SU-DHL-6 (cell line): ENCODE data around the gene TBC1D19.

Experiments
- H2AFZ ChIP-seq: fragments of 200-600 bp; sonication (generic); 2 replicates; pipeline ENCODE4 v1.6.1; 2014; ENCODE audit warnings: low read depth, mild to moderate bottlenecking, moderate library complexity, mixed read lengths, antibody characterized with exemption, low read length; ENCODE audit not compliant: severe bottlenecking
- H3F3A ChIP-seq: fragments of 200-600 bp; shearing (Covaris generic); 2 replicates; pipeline ENCODE4 v1.6.0; 2016; ENCODE audit warnings: antibody characterized with exemption, mild to moderate bottlenecking; ENCODE audit not compliant: insufficient read depth
- H3K27ac ChIP-seq: fragments of 200-600 bp; sonication (generic); 2 replicates; pipeline ENCODE4 v1.5.1; 2016; ENCODE audit warnings: low read depth, mild to moderate bottlenecking, low read length, moderate library complexity, mixed read lengths
- H3K27me3 ChIP-seq: fragments of 200-600 bp; sonication (generic), shearing (Covaris generic); 2 replicates; pipeline ENCODE4 v1.6.0; 2014; ENCODE audit warnings: mild to moderate bottlenecking, low read length
- H3K36me3 ChIP-seq: fragments of 200-600 bp; sonication (generic); 2 replicates; pipeline ENCODE4 v1.6.1; 2014; ENCODE audit warnings: mild to moderate bottlenecking, low read length, mixed read lengths
- H3K4me2 ChIP-seq: fragments of 300-600, 200-600 bp; shearing (Covaris generic), sonication (generic); 2 replicates; pipeline ENCODE4 v1.6.0; 2014; ENCODE audit warnings: low read length, low read depth, mild to moderate bottlenecking; ENCODE audit not compliant: poor library complexity, severe bottlenecking
- H3K4me3 ChIP-seq: fragments of 200-600 bp; sonication (generic); 2 replicates; pipeline ENCODE4 v1.5.1; 2014; ENCODE audit warnings: antibody characterized with exemption, low read length, mild to moderate bottlenecking, mixed read lengths; ENCODE audit not compliant: insufficient read depth, poor library complexity, severe bottlenecking
- H3K79me2 ChIP-seq: fragments of 200-600 bp; sonication (generic); 2 replicates; pipeline ENCODE4 v1.6.1; 2014; ENCODE audit warnings: mild to moderate bottlenecking, low read length, moderate library complexity; ENCODE audit not compliant: insufficient read depth
- H3K9ac ChIP-seq: fragments of 200-600 bp; sonication (generic); 2 replicates; pipeline ENCODE4 v1.7.0; 2014; ENCODE audit warnings: mild to moderate bottlenecking, low read length
- H3K9me2 ChIP-seq: fragments of 200-600 bp; sonication (generic); replicated peaks from 2 replicates; pipeline ENCODE4 v1.6.1; 2014; ENCODE audit warnings: low read length; ENCODE audit not compliant: insufficient read depth
- H3K9me3 ChIP-seq: fragments of 200-600 bp; sonication (generic); 2 replicates; pipeline ENCODE4 v1.6.1; 2014; ENCODE audit warnings: low read length, mixed read lengths; ENCODE audit not compliant: insufficient read depth
- H4K20me1 ChIP-seq: fragments of 200-600 bp; sonication (generic); 2 replicates; pipeline ENCODE4 v1.6.1; 2014; ENCODE audit warnings: low read depth, mild to moderate bottlenecking, antibody characterized with exemption, low read length, moderate library complexity, mixed read lengths
- EZH2phosphoT487 ChIP-seq: fragments of 200-600 bp; sonication (generic), shearing (Covaris generic); conservative IDR thresholded peaks from 2 replicates; pipeline ENCODE4 v1.6.1; 2018; ENCODE audit warnings: mild to moderate bottlenecking, antibody characterized with exemption, low read length, moderate library complexity, mixed read lengths
- TF ChIP-seq, protein P1 (sequence below): fragments of 200-600 bp; sonication (generic); IDR thresholded peaks from one replicate; pipeline ENCODE4 v1.5.1; 2017; ENCODE audit warnings: antibody characterized with exemption, mild to moderate bottlenecking, low read length, moderate library complexity; ENCODE audit not compliant: insufficient read depth, poor library complexity, severe bottlenecking

TBC1D19 gene

GRCh38 chr4:26701786-26702227 lies 117.9 kb downstream of the TBC1D19 start:
- Histone ChIP-seq H3K4me2 (no peak overlapping the region), H3K9me3 (no peaks in the 10 kb centered on the region), H3K36me3 (no peaks in the 10 kb centered on the region), H3K27me3 (no peaks in the 10 kb centered on the region), H3F3A (no peaks in the 10 kb centered on the region), H3K9ac (no peak overlapping the region), H4K20me1 (no peaks in the 10 kb centered on the region), H2AFZ (no peak overlapping the region), H3K79me2 (no peaks in the 10 kb centered on the region), H3K9me2 (no peaks in the 10 kb centered on the region), H3K27ac (no peak overlapping the region), H3K4me3 (no peak overlapping the region)
- no peak for TF ChIP-seq EZH2phosphoT487
- TF ChIP-seq, protein P1, sequence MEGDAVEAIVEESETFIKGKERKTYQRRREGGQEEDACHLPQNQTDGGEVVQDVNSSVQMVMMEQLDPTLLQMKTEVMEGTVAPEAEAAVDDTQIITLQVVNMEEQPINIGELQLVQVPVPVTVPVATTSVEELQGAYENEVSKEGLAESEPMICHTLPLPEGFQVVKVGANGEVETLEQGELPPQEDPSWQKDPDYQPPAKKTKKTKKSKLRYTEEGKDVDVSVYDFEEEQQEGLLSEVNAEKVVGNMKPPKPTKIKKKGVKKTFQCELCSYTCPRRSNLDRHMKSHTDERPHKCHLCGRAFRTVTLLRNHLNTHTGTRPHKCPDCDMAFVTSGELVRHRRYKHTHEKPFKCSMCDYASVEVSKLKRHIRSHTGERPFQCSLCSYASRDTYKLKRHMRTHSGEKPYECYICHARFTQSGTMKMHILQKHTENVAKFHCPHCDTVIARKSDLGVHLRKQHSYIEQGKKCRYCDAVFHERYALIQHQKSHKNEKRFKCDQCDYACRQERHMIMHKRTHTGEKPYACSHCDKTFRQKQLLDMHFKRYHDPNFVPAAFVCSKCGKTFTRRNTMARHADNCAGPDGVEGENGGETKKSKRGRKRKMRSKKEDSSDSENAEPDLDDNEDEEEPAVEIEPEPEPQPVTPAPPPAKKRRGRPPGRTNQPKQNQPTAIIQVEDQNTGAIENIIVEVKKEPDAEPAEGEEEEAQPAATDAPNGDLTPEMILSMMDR: no peak

DNA sequence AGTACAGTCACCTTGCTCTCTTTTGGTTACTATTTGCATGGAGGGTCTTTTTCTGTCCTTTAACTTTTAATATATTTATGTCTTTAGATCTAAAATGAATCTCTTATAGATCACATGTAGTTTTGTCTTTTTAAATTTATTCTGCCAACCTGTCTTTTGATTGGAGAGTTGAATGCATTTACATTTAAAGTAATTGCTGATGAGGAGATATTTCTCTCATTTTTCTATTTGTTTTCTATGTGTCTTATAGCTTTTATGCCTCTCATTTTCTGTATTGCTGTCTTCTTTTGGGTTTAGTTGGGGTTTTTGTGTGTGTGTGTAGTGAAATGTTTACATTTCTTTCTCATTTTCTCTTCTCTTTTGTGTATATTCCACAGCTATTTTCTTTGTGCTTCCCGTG lies 123.5 kb downstream of the TBC1D19 start:
- Histone ChIP-seq H3K4me3 (no peak overlapping the region), H3K9ac (no peak overlapping the region), H3K4me2 (no peak overlapping the region), H3K36me3 (0 out of 2 replicates have a peak, but pooled peaks cover 3% of the 10 kb centered on the region), H3K9me3 (no peaks in the 10 kb centered on the region), H3F3A (no peaks in the 10 kb centered on the region), H3K27ac (no peak overlapping the region), H2AFZ (no peak overlapping the region), H4K20me1 (no peaks in the 10 kb centered on the region), H3K79me2 (no peaks in the 10 kb centered on the region), H3K9me2 (no peaks in the 10 kb centered on the region), H3K27me3 (no peaks in the 10 kb centered on the region)
- TF ChIP-seq, protein P1: no peak

GRCh38 chr4:26709246-26709645 lies 125.4 kb downstream of the TBC1D19 start:
- H2AFZ ChIP-seq: no peak overlapping the region
- H3K27ac ChIP-seq: no peak overlapping the region
- no peak for TF ChIP-seq EZH2phosphoT487
- TF ChIP-seq, protein P1: no peak
- no peaks in the 10 kb centered on the region for H3F3A ChIP-seq
- no peaks in the 10 kb centered on the region for H4K20me1 ChIP-seq
- no peak overlapping the region for H3K4me3 ChIP-seq
- 0 out of 2 replicates have a peak, but pooled peaks cover 3% of the 10 kb centered on the region for H3K36me3 ChIP-seq
- no peaks in the 10 kb centered on the region for H3K27me3 ChIP-seq
- H3K9ac ChIP-seq: no peak overlapping the region
- no peaks in the 10 kb centered on the region for H3K9me2 ChIP-seq
- H3K79me2 ChIP-seq: no peaks in the 10 kb centered on the region
- no peak overlapping the region for H3K4me2 ChIP-seq
- H3K9me3 ChIP-seq: no peaks in the 10 kb centered on the region
